Left colon (tissue), 2 donors: ENCODE results near the gene OLFML1. TPM values are rescaled to one million over a fixed set of nuclear protein-coding genes. Genes with fewer than 3 reads are reported as not detected.
A peak's percentile ranks its signal among the peaks of the same experiment; 100 is the strongest.

Experiments used
- ATAC-seq: fragments of 200-7000 bp; cut with Tn5 transposase; one replicate; pipeline ENCODE4 v1.9.1; 2020; ENCODE audit warnings: mild to moderate bottlenecking, moderate library complexity
- DNase-seq, 2 donors: peaks; one replicate each; pipeline ENCODE4 v3.0.0-alpha.2; 2020
- intact Hi-C, 2 donors: fragments of 100-400 bp; cut with DNase I in 1 of 2; cut with micrococcal nuclease in 1 of 2; formaldehyde crosslinking; loops; one replicate each; pipeline versions ENCODE4 v1.11.2 to v1.14.0; 2022; cut with DNase I, micrococcal nuclease
- long read RNA-seq: library from polyadenylated mRNA; unstranded; transcript quantifications from one replicate; pipeline ENCODE4 v2.0.0, GENCODE V29; 2021
- total RNA-seq, 2 donors: library from RNA; stranded (reverse); fragmentation: NEBNext Ultra II Directional; extraction: Animal tissue kit (Norgen Biotek cat#: 25700); gene quantifications; one replicate each; pipeline ENCODE4 v1.2.1, GENCODE V29; 2021
- donor health status: DM: no; HTN: no; CAD: no.
- donor health status: DM: yes; HTN: yes; CAD: no.

Gene OLFML1
- 1 to 10 TPM; 2.6 to 5.7 TPM for total RNA-seq
- long read RNA-seq, partial matches to known transcripts, result 0 of 1 reads
- long read RNA-seq, other reads (novel, unspliced or antisense), result 0 of 1 reads

GRCh38 chr11:7485186-7486097, at the start of gene OLFML1:
Gene OLFML1 (plus strand): TSS chr11:7485506. CDS start chr11:7485876, 370 bp downstream.
- intact Hi-C loops, result no loop called here
- no peak for ATAC-seq
- DNase-seq, result no peak

GRCh38 chr11:7436146-7436545, 49.2 kb upstream of the OLFML1 start:
- ATAC-seq, result no peak
- intact Hi-C loops, result no loop called here

GRCh38 chr11:7436657-7437056, 48.6 kb upstream of the OLFML1 start:
- intact Hi-C loops, result no loop called here
- ATAC-seq, result peak; percentile 57
- DNase-seq, result peak in 1 of 2 donors; percentile 14

More at GRCh38 chr11:7436146-7436545, 49.2 kb upstream of the OLFML1 start:
- no peak for DNase-seq

- intact Hi-C loops, result no loop called here
- no peak for ATAC-seq
- no peak for DNase-seq
Observed at GRCh38 chr11:7437696-7438095, 47.6 kb upstream of the OLFML1 start.

GRCh38 chr11:7439746-7440320, 45.5 kb upstream of the OLFML1 start:
- no peak for DNase-seq
- ATAC-seq, result no peak
- intact Hi-C loops, result loop anchor here in 1 of 2 donors (10.0 kb wide), 2 partner anchors 295 to 345 kb away; no protein-coding TSS in a partner anchor

GRCh38 chr11:7442588-7443215, 42.6 kb upstream of the OLFML1 start:
- DNase-seq (peak; percentile 38 to 80), ATAC-seq (peak; percentile 81)
- intact Hi-C loops, result loop anchor here in 1 of 2 donors (10.0 kb wide), 2 partner anchors 298 to 348 kb away; no protein-coding TSS in a partner anchor

GRCh38 chr11:7444091-7444981, 41.0 kb upstream of the OLFML1 start:
- DNase-seq (no peak), ATAC-seq (no peak)
- intact Hi-C loops, result loop anchor here in 1 of 2 donors (10.0 kb wide), 2 partner anchors 300 to 350 kb away; no protein-coding TSS in a partner anchor

GRCh38 chr11:7445564-7445963, 39.7 kb upstream of the OLFML1 start:
- ATAC-seq, result no peak
- DNase-seq, result no peak
- intact Hi-C loops, result loop anchor here in 1 of 2 donors (10.0 kb wide), 2 partner anchors 301 to 351 kb away; no protein-coding TSS in a partner anchor

GRCh38 chr11:7448201-7448600, 37.1 kb upstream of the OLFML1 start:
- ATAC-seq (no peak), DNase-seq (no peak)
- intact Hi-C loops, result loop anchor here in 1 of 2 donors (10.0 kb wide), 2 partner anchors 303 to 353 kb away; no protein-coding TSS in a partner anchor

- intact Hi-C loops, result loop anchor here in 1 of 2 donors (10.0 kb wide), 2 partner anchors 305 to 355 kb away; no protein-coding TSS in a partner anchor
- ATAC-seq (peak; percentile 81), DNase-seq (peak in 1 of 2 donors; percentile 9)
Observed at GRCh38 chr11:7449211-7449840, 36.0 kb upstream of the OLFML1 start.

- DNase-seq, result no peak
- ATAC-seq, result no peak
- intact Hi-C loops, result loop anchor here in 1 of 2 donors (10.0 kb wide), 2 partner anchors 305 to 355 kb away; no protein-coding TSS in a partner anchor
Observed at GRCh38 chr11:7449841-7450214, 35.5 kb upstream of the OLFML1 start.

- ATAC-seq, result no peak
- intact Hi-C loops, result no loop called here
- DNase-seq, result no peak
Observed at GRCh38 chr11:7450836-7451235, 34.5 kb upstream of the OLFML1 start.

GRCh38 chr11:7451520-7451919, 33.8 kb upstream of the OLFML1 start:
- no peak for DNase-seq
- ATAC-seq, result no peak
- intact Hi-C loops, result no loop called here

GRCh38 chr11:7451952-7452494, 33.3 kb upstream of the OLFML1 start:
- ATAC-seq (no peak), DNase-seq (no peak)
- intact Hi-C loops, result no loop called here

GRCh38 chr11:7454854-7455253, 30.5 kb upstream of the OLFML1 start:
- no peak for DNase-seq
- intact Hi-C loops, result no loop called here
- ATAC-seq, result no peak

GRCh38 chr11:7457211-7457610, 28.1 kb upstream of the OLFML1 start:
- DNase-seq (no peak), ATAC-seq (no peak)
- intact Hi-C loops, result no loop called here

- ATAC-seq, result no peak
- no peak for DNase-seq
- intact Hi-C loops, result no loop called here
Observed at GRCh38 chr11:7462706-7463105, 22.6 kb upstream of the OLFML1 start.
